NT2/D1 (cell line): ENCODE measurements around the gene SLC9A8.

Experiments used
- DNase-seq: peaks from one replicate; pipeline ENCODE4 v3.0.0-alpha.2; 2011; ENCODE audit warnings: low read depth, low spot score
- H3K27me3 ChIP-seq: 2 replicates; pipeline ENCODE4 v1.6.0; 2011; ENCODE audit warnings: mild to moderate bottlenecking; ENCODE audit not compliant: insufficient read length, insufficient read depth
- H3K36me3 ChIP-seq: 2 replicates; pipeline ENCODE4 v1.6.1; 2011; ENCODE audit warnings: mild to moderate bottlenecking, low read length, mixed read lengths; ENCODE audit not compliant: insufficient read depth, insufficient read length
- H3K4me1 ChIP-seq: 2 replicates; pipeline ENCODE4 v1.5.1; 2011; ENCODE audit not compliant: insufficient read depth, insufficient read length
- H3K4me3 ChIP-seq: 2 replicates; pipeline ENCODE4 v1.5.1; 2011; ENCODE audit warnings: low read depth; ENCODE audit not compliant: insufficient read length
- H3K9ac ChIP-seq: 2 replicates; pipeline ENCODE4 v1.6.0; 2011; ENCODE audit warnings: low read depth; ENCODE audit not compliant: insufficient read length
- H3K9me3 ChIP-seq: 2 replicates; pipeline ENCODE4 v1.5.1; 2011; ENCODE audit warnings: mild to moderate bottlenecking, low read length; ENCODE audit not compliant: insufficient read depth
- SUZ12 ChIP-seq: IDR thresholded peaks from 2 replicates; pipeline ENCODE4 v1.6.1; 2011; ENCODE audit not compliant: insufficient read length, insufficient read depth; ENCODE audit errors: extremely low read depth
- YY1 ChIP-seq: IDR thresholded peaks from 2 replicates; pipeline ENCODE4 v1.6.1; 2011; ENCODE audit not compliant: insufficient read length, insufficient read depth
- ZNF274 ChIP-seq: IDR thresholded peaks from 2 replicates; pipeline ENCODE4 v1.6.1; 2011; ENCODE audit warnings: mild to moderate bottlenecking, low read depth, low read length

SLC9A8 gene

GRCh38 chr20:49790077-49790798, 22.4 kb upstream of the SLC9A8 start:
- DNase-seq: no peak
- Histone ChIP-seq H3K27me3 (no peaks in the 10 kb centered on the region), H3K36me3 (no peaks in the 10 kb centered on the region), H3K4me1 (no peaks in the 10 kb centered on the region), H3K9me3 (no peaks in the 10 kb centered on the region), H3K4me3 (no peak overlapping the region), H3K9ac (no peak overlapping the region)
- TF ChIP-seq ZNF274: no peak
- TF ChIP-seq YY1: no peak

GRCh38 chr20:49791165-49791564, 21.5 kb upstream of the SLC9A8 start:
- H3K9ac ChIP-seq: no peak overlapping the region
- H3K36me3 ChIP-seq: no peaks in the 10 kb centered on the region
- H3K27me3 ChIP-seq: no peaks in the 10 kb centered on the region
- no peaks in the 10 kb centered on the region for H3K4me1 ChIP-seq
- no peak overlapping the region for H3K4me3 ChIP-seq
- no peak for DNase-seq
- no peaks in the 10 kb centered on the region for H3K9me3 ChIP-seq
- TF ChIP-seq YY1 (no peak), SUZ12 (no peak), ZNF274 (no peak)

- TF ChIP-seq YY1 (no peak), ZNF274 (no peak), SUZ12 (no peak)
- Histone ChIP-seq H3K9me3 (no peaks in the 10 kb centered on the region), H3K27me3 (no peaks in the 10 kb centered on the region), H3K4me1 (no peaks in the 10 kb centered on the region), H3K9ac (no peak overlapping the region), H3K4me3 (no peak overlapping the region), H3K36me3 (no peaks in the 10 kb centered on the region)
- no peak for DNase-seq
Measured at GRCh38 chr20:49792006-49792405, 20.6 kb upstream of the SLC9A8 start.

- Histone ChIP-seq H3K27me3 (no peaks in the 10 kb centered on the region), H3K4me1 (no peaks in the 10 kb centered on the region), H3K9me3 (no peaks in the 10 kb centered on the region), H3K9ac (no peak overlapping the region), H3K36me3 (no peaks in the 10 kb centered on the region), H3K4me3 (no peak overlapping the region)
- DNase-seq: no peak
- no peak for TF ChIP-seq ZNF274
- no peak for TF ChIP-seq YY1
Measured at GRCh38 chr20:49792611-49793010, 20.0 kb upstream of the SLC9A8 start.

GRCh38 chr20:49794336-49795134, 18.1 kb upstream of the SLC9A8 start:
- no peaks in the 10 kb centered on the region for H3K9me3 ChIP-seq
- H3K36me3 ChIP-seq: no peaks in the 10 kb centered on the region
- no peak for DNase-seq
- TF ChIP-seq SUZ12 (no peak), YY1 (no peak), ZNF274 (no peak)
- H3K4me3 ChIP-seq: no peak overlapping the region
- no peaks in the 10 kb centered on the region for H3K4me1 ChIP-seq
- H3K9ac ChIP-seq: no peak overlapping the region
- H3K27me3 ChIP-seq: no peaks in the 10 kb centered on the region

- Histone ChIP-seq H3K27me3 (no peaks in the 10 kb centered on the region), H3K9ac (no peak overlapping the region), H3K4me1 (no peaks in the 10 kb centered on the region), H3K9me3 (no peaks in the 10 kb centered on the region), H3K36me3 (no peaks in the 10 kb centered on the region), H3K4me3 (no peak overlapping the region)
- DNase-seq: no peak
- TF ChIP-seq YY1 (no peak), ZNF274 (no peak), SUZ12 (no peak)
Measured at GRCh38 chr20:49795135-49795424, 17.5 kb upstream of the SLC9A8 start.

GRCh38 chr20:49796600-49797343, 15.9 kb upstream of the SLC9A8 start:
- no peak overlapping the region for H3K4me3 ChIP-seq
- no peaks in the 10 kb centered on the region for H3K27me3 ChIP-seq
- no peak for DNase-seq
- H3K4me1 ChIP-seq: no peaks in the 10 kb centered on the region
- no peak for TF ChIP-seq ZNF274
- no peak for TF ChIP-seq YY1
- TF ChIP-seq SUZ12: no peak
- no peak overlapping the region for H3K9ac ChIP-seq
- H3K9me3 ChIP-seq: no peaks in the 10 kb centered on the region
- no peaks in the 10 kb centered on the region for H3K36me3 ChIP-seq
